DND-41 (cell line): ENCODE measurements around the gene GPR31.
"Not testable (repeated sequence)": the region's sequence is repeated elsewhere in the genome, so short reads cannot be mapped to it uniquely, and the experiment has no call there.

Experiments used
- ATAC-seq: fragments of 200-7000 bp; cut with Tn5 transposase; 3 replicates; pipeline ENCODE4 v1.9.1; 2021; ENCODE audit warnings: low read depth; ENCODE audit not compliant: insufficient read depth
- DNase-seq: peaks from one replicate; pipeline ENCODE4 v3.0.0-alpha.2; 2020
- H2AFZ ChIP-seq: 2 replicates; pipeline ENCODE4 v1.6.0; 2012; ENCODE audit warnings: low read depth, low read length
- H3K27ac ChIP-seq: 2 replicates; pipeline ENCODE4 v1.5.1; 2012; ENCODE audit warnings: low read length, inconsistent platforms
- H3K27me3 ChIP-seq: fragments of 200-600 bp; sonication (generic); 2 replicates; pipeline ENCODE4 v1.6.0; 2012; ENCODE audit warnings: low read length, mild to moderate bottlenecking, inconsistent platforms; ENCODE audit not compliant: insufficient read depth, poor library complexity
- H3K36me3 ChIP-seq: 2 replicates; pipeline ENCODE4 v1.5.1; 2012; ENCODE audit warnings: low read length, inconsistent platforms; ENCODE audit not compliant: insufficient read depth
- H3K4me1 ChIP-seq: 2 replicates; pipeline ENCODE4 v1.5.1; 2012; ENCODE audit warnings: mild to moderate bottlenecking, low read length; ENCODE audit not compliant: insufficient read depth
- H3K4me2 ChIP-seq: 2 replicates; pipeline ENCODE4 v1.6.0; 2012; ENCODE audit warnings: mild to moderate bottlenecking, moderate library complexity, low read length, inconsistent platforms; ENCODE audit not compliant: insufficient read depth
- H3K4me3 ChIP-seq, 2 experiments: fragments of 200-600 bp in 1 of 2; shearing (Covaris generic) in 1 of 2; 2 replicates each; pipeline ENCODE4 v1.5.1; 2012 to 2016; ENCODE audit warnings: inconsistent platforms in 2 of 2, low read length in 2 of 2, mild to moderate bottlenecking in 2 of 2, low read depth in 1 of 2, moderate library complexity in 1 of 2
- H3K79me2 ChIP-seq: 2 replicates; pipeline ENCODE4 v1.6.0; 2012; ENCODE audit warnings: low read length, inconsistent platforms; ENCODE audit not compliant: insufficient read depth
- H3K9ac ChIP-seq: 2 replicates; pipeline ENCODE4 v1.6.0; 2012; ENCODE audit warnings: low read depth, mild to moderate bottlenecking, inconsistent platforms, low read length, moderate library complexity
- H3K9me3 ChIP-seq: 2 replicates; pipeline ENCODE4 v1.5.1; 2012; ENCODE audit warnings: low read length, moderate library complexity, mild to moderate bottlenecking, inconsistent platforms; ENCODE audit not compliant: insufficient read depth, severe bottlenecking
- H4K20me1 ChIP-seq: 2 replicates; pipeline ENCODE4 v1.6.0; 2012; ENCODE audit warnings: low read length; ENCODE audit not compliant: insufficient read depth
- TF ChIP-seq, protein P1 (sequence below): IDR thresholded peaks from 2 replicates; pipeline ENCODE4 v1.5.1; 2012; ENCODE audit warnings: borderline replicate concordance, low read length, moderate library complexity, mild to moderate bottlenecking; ENCODE audit not compliant: poor library complexity, severe bottlenecking; ENCODE audit errors: extremely low read depth

GPR31 gene

DNA sequence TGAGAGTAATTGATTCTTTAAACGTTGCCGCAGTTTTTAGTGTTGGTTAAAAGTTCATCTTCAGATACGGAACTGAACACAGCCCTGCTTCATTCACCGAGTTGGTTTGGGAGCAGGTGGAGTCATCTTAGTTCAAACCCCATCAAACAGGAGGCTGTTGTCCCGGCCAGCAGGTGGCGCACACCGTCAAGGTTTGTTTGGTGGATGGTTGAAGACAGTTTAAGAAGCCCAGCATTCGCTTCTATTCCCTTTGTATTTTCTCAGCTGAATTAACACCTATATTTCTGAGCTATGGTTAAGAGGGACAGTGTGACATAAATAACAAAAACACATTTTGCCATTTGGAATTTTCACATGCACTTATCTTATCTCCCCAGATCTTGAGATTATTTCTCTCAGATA is 25.1 kb upstream of the GPR31 start:
- H3K4me1 ChIP-seq, H3K4me3 ChIP-seq, H3K79me2 ChIP-seq, H2AFZ ChIP-seq, H3K36me3 ChIP-seq, H3K9me3 ChIP-seq, DNase-seq, H4K20me1 ChIP-seq, H3K27ac ChIP-seq, H3K9ac ChIP-seq, H3K4me2 ChIP-seq, H3K27me3 ChIP-seq: not testable (repeated sequence)
- peak; percentile 96 for ATAC-seq
- TF ChIP-seq, protein P1, sequence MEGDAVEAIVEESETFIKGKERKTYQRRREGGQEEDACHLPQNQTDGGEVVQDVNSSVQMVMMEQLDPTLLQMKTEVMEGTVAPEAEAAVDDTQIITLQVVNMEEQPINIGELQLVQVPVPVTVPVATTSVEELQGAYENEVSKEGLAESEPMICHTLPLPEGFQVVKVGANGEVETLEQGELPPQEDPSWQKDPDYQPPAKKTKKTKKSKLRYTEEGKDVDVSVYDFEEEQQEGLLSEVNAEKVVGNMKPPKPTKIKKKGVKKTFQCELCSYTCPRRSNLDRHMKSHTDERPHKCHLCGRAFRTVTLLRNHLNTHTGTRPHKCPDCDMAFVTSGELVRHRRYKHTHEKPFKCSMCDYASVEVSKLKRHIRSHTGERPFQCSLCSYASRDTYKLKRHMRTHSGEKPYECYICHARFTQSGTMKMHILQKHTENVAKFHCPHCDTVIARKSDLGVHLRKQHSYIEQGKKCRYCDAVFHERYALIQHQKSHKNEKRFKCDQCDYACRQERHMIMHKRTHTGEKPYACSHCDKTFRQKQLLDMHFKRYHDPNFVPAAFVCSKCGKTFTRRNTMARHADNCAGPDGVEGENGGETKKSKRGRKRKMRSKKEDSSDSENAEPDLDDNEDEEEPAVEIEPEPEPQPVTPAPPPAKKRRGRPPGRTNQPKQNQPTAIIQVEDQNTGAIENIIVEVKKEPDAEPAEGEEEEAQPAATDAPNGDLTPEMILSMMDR: peak; percentile 23

GRCh38 chr6:167181351-167181750 is 23.6 kb upstream of the GPR31 start:
- not testable (repeated sequence) for H3K4me2 ChIP-seq, H3K79me2 ChIP-seq, H3K4me1 ChIP-seq, H4K20me1 ChIP-seq, H3K27ac ChIP-seq, H2AFZ ChIP-seq, H3K9me3 ChIP-seq, DNase-seq, H3K9ac ChIP-seq, H3K27me3 ChIP-seq, H3K4me3 ChIP-seq, ATAC-seq, H3K36me3 ChIP-seq

- DNase-seq, H4K20me1 ChIP-seq, H3K4me3 ChIP-seq, H3K9ac ChIP-seq, H3K36me3 ChIP-seq, H3K79me2 ChIP-seq, H3K27ac ChIP-seq, H3K4me2 ChIP-seq, H3K9me3 ChIP-seq, H2AFZ ChIP-seq, H3K27me3 ChIP-seq, ATAC-seq, H3K4me1 ChIP-seq: not testable (repeated sequence)
These were observed 22.3 kb upstream of the GPR31 start for GRCh38 chr6:167180086-167180485.

DNA sequence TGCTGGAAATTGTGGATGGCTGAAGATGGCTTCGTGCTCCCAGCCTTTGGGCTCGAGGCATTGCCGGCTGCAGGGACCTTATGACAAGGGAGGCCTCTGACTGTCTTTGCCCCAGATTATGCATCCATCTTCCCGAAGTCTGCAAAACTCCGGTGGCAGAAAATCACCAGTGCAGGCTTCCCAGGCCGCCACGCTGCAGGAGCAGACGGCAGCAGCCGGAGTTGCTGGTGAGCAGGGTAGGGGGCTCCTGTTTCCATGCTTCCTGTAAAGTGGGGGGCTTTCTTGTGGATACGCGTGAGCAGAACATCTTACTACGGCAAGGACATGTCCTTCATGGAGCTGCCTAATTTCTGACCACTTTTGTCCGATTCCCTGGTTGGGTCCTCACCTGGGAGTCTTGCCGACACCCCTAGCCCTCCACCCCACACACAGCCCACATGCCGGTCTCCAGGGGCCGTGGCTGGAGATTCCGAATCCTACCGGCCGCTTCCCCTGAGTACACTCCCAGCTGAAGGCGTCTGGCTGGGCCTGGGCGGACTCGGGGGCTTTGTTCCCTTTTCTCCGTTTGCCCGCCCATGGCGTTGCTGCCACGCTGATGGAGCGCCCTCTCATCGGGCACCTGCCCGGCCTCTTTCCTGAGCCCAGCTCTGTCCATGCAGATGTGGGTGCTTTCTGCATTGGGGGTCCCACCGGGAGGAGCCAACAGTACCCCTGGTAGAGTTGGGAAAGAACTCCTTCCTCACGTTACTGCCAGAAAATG is 21.3 kb upstream of the GPR31 start:
- H2AFZ ChIP-seq, H3K36me3 ChIP-seq, H3K9ac ChIP-seq, H3K27ac ChIP-seq, H3K79me2 ChIP-seq, H4K20me1 ChIP-seq, H3K27me3 ChIP-seq, ATAC-seq, H3K4me1 ChIP-seq, H3K9me3 ChIP-seq, DNase-seq, H3K4me2 ChIP-seq, H3K4me3 ChIP-seq: not testable (repeated sequence)

GRCh38 chr6:167177271-167177670 is 19.5 kb upstream of the GPR31 start:
- H3K27ac ChIP-seq, H3K27me3 ChIP-seq, DNase-seq, H3K79me2 ChIP-seq, H3K4me1 ChIP-seq, H3K36me3 ChIP-seq, H4K20me1 ChIP-seq, H3K4me2 ChIP-seq, H3K9me3 ChIP-seq, H3K4me3 ChIP-seq, H2AFZ ChIP-seq, H3K9ac ChIP-seq, ATAC-seq: not testable (repeated sequence)

GRCh38 chr6:167172011-167172410 is 14.2 kb upstream of the GPR31 start:
- not testable (repeated sequence) for H4K20me1 ChIP-seq, H3K27me3 ChIP-seq, H3K27ac ChIP-seq, H3K4me1 ChIP-seq, H3K9me3 ChIP-seq, H3K36me3 ChIP-seq, ATAC-seq, H2AFZ ChIP-seq, DNase-seq, H3K9ac ChIP-seq, H3K79me2 ChIP-seq, H3K4me2 ChIP-seq, H3K4me3 ChIP-seq

DNA sequence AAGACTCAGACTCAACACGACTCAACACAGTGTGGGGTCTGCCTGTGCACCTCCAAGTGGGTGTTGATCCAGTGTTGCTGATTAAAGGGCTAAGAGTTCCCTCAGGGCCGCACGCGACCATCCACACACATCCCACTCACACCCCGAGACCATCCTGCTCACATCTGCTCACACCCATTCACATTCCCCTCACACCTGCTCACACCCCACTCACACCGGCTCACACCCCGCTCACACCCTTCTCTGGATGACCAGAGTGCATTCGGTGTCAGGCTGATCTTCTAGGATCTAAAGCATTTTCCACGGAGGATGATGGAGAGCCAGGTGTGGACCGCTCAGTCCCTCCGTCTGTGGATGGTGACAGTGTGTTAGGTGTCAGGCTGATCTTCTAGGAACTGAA is 13.5 kb upstream of the GPR31 start:
- H3K4me1 ChIP-seq, DNase-seq, H2AFZ ChIP-seq, H3K36me3 ChIP-seq, H3K4me2 ChIP-seq, H3K9me3 ChIP-seq, H3K4me3 ChIP-seq, H3K9ac ChIP-seq, ATAC-seq, H3K27ac ChIP-seq, H4K20me1 ChIP-seq, H3K27me3 ChIP-seq, H3K79me2 ChIP-seq: not testable (repeated sequence)

GRCh38 chr6:167169867-167170266 is 12.1 kb upstream of the GPR31 start:
- H3K36me3 ChIP-seq, H3K9me3 ChIP-seq, H3K79me2 ChIP-seq, H3K27me3 ChIP-seq, H3K9ac ChIP-seq, H3K4me1 ChIP-seq, ATAC-seq, H3K27ac ChIP-seq, H3K4me2 ChIP-seq, H3K4me3 ChIP-seq, H4K20me1 ChIP-seq, DNase-seq, H2AFZ ChIP-seq: not testable (repeated sequence)
